8988T (cell line): Measurements from ENCODE around the gene PDSS2.
"Not testable (repeated sequence)": the region's sequence is repeated elsewhere in the genome, so short reads cannot be mapped to it uniquely, and the experiment has no call there.

ENCODE experiments used
- DNase-seq: peaks from one replicate; pipeline ENCODE4 v3.0.0; 2011

The PDSS2 gene

GRCh38 chr6:107152638-107153430 lies 306.5 kb downstream of the PDSS2 start:
- DNase-seq, result no peak

GRCh38 chr6:107144666-107145065 lies 314.7 kb downstream of the PDSS2 start:
- DNase-seq, result no peak

GRCh38 chr6:107144014-107144413 lies 315.4 kb downstream of the PDSS2 start:
- no peak for DNase-seq

- no peak for DNase-seq
These were observed 318.8 kb downstream of the PDSS2 start for GRCh38 chr6:107140581-107140980.

GRCh38 chr6:107136324-107136723 lies 323.0 kb downstream of the PDSS2 start:
- not testable (repeated sequence) for DNase-seq

GRCh38 chr6:107135048-107135680 lies 324.2 kb downstream of the PDSS2 start:
- DNase-seq, result not testable (repeated sequence)

- DNase-seq, result no peak
These were observed 326.9 kb downstream of the PDSS2 start for GRCh38 chr6:107132330-107132954.

- no peak for DNase-seq
These were observed 329.9 kb downstream of the PDSS2 start for GRCh38 chr6:107129370-107129925.

GRCh38 chr6:107128577-107128976 lies 330.8 kb downstream of the PDSS2 start:
- DNase-seq, result no peak

GRCh38 chr6:107128175-107128574 lies 331.2 kb downstream of the PDSS2 start:
- no peak for DNase-seq

GRCh38 chr6:107125771-107126170 lies 333.6 kb downstream of the PDSS2 start:
- no peak for DNase-seq

- DNase-seq, result no peak
These were observed 334.4 kb downstream of the PDSS2 start for GRCh38 chr6:107124934-107125348.

- no peak for DNase-seq
These were observed 335.9 kb downstream of the PDSS2 start for GRCh38 chr6:107123501-107123900.

- DNase-seq, result no peak
These were observed 336.6 kb downstream of the PDSS2 start for GRCh38 chr6:107122748-107123147.

GRCh38 chr6:107121964-107122495 lies 337.3 kb downstream of the PDSS2 start:
- no peak for DNase-seq

GRCh38 chr6:107121266-107121665 lies 338.1 kb downstream of the PDSS2 start:
- DNase-seq, result no peak

GRCh38 chr6:107120404-107120803 lies 339.0 kb downstream of the PDSS2 start:
- no peak for DNase-seq

- no peak for DNase-seq
These were observed 340.4 kb downstream of the PDSS2 start for GRCh38 chr6:107118976-107119375.

- DNase-seq, result not testable (repeated sequence)
These were observed 340.8 kb downstream of the PDSS2 start for GRCh38 chr6:107118540-107118939.

GRCh38 chr6:107116931-107117330 lies 342.4 kb downstream of the PDSS2 start:
- no peak for DNase-seq

- no peak for DNase-seq
These were observed 343.0 kb downstream of the PDSS2 start for GRCh38 chr6:107116328-107116892.

- peak; percentile 77 for DNase-seq
These were observed 343.6 kb downstream of the PDSS2 start for GRCh38 chr6:107115695-107116327.
